HS-5 (cell line): ENCODE measurements around the gene FCN1.
"Not testable (repeated sequence)": the region's sequence is repeated elsewhere in the genome, so short reads cannot be mapped to it uniquely, and the experiment has no call there.

ENCODE experiments used
- DNase-seq: peaks from one replicate; pipeline ENCODE4 v3.0.0-alpha.2; 2012; ENCODE audit warnings: low read depth

Gene FCN1

DNA sequence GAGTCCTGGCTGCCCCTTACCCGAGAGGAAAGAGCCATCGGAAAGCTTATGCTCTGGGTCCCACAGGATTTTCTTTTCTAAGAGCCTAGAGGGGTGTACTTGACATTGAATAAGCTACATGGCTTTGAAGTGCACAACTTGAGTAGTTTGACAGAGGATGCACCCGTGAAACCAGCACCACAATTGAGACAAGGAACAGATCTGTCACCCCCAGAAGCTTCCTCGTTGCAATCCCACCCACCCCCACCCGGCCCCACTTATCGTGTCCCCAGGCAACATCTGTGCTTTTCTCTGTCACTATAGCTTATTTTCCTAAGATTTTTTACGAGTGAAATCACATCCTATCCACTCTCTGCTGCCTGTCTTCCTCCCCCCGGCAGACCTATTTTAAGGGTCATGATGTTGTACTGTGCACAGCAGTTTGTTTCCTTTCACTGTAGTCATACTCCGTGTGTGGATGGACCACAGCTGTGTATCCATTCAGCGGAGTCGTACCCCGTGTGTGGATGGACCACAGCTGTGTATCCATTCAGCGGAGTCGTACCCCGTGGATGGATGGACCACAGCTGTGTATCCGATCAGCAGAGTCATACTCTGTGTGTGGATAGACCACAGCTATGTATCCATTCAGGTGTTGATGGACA, 45.9 kb downstream of the FCN1 start:
- DNase-seq = no peak

DNA sequence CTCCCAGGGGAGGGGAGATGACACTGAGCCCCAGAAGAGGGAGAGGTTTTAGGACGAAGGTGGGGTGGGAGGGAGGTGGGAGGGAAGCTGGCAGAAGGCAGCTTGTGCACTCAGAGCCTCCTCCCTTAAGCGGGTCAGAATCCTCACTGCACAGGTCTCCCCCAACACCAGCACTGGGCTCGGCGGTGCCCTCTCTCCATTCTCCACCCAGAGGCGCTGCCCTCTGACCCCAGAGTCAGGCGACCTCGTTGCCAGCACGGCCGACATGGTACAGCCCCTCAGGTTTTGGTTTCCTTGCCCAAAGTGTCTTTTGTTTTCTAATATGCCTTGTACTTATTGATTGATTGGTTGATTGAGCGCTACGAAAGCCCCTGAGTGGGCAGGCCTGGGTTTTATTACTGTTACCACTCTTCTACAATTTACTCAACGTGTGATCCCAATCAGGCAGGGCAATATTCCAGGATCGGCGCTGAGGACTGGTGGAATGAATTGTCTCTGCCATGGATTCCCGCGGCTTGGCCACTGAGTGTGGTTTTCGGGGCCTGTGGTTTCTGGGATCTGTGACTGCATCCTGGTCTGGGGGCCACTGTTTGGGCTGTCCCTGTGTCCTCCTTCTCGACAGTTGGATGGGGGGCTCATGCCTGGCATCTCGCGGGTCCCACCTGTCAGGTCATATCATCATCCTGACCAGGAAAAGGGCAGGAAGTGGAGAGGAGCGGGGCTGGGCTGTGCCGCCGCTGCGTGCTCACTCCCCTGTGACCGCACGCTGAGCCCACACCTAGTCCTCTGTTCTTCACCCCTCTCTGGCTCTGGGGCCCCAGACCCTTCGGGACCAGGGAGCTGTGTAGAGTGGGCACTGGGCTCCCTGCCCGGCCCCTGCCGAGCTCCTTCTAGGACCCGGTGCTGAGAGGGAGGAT, 46.7 kb downstream of the FCN1 start:
- DNase-seq = no peak

DNA sequence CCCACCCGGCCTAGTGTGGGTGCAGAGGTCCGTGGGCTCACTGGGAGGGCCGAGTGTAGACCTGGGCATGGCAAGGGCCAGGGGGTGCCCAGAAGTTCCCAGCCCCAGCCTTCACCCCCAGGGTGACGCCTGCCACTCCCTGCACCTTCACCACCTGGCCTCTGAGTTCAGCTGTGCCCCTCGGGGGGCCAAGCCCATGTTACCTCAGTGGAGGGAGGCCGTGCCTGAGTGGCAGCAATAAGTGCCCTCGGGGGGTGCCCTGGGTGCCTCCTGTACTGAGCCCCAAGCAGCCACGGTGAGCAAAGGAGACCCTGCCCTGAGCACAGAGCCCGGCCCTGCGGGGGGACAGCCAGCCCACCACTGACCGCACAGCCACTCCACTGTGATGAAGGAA, 47.4 kb downstream of the FCN1 start:
- no peak for DNase-seq

DNA sequence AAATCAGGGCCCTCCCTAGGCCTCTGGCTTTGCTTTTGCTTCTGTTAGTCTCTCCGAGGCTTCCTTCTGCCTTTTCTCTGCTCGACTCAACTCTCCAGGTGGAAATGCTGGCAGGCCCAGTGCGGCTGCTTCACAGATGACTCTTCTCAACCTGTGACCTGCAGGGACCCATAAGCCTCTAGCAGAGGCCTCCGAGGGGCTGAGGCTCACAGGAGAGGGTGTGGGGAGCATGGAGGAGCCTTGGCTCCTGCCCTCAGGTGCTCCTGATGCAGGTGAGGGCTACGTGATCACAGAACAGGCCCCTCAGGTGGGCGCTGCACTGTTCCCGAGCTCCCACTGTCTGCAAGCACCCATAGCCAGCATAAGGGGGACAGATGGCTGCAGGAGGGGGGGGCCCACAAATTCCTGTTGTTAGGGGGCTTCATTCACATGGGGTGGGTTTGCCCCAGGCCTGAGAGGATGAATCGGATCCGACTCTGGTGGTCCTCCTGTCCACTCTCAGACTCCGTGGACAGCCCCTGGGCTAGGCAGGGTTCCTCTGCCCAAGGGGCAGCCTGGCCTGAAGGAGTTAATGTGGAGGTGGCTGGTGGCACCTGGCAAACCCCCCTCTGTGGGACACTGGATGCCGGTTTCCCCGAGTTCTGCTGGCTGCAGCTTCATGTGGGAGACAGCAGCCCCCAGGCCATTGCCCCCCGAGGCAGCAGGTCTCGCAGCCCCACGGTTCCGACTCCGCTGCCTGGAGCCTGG, 48.0 kb downstream of the FCN1 start:
- no peak for DNase-seq

DNA sequence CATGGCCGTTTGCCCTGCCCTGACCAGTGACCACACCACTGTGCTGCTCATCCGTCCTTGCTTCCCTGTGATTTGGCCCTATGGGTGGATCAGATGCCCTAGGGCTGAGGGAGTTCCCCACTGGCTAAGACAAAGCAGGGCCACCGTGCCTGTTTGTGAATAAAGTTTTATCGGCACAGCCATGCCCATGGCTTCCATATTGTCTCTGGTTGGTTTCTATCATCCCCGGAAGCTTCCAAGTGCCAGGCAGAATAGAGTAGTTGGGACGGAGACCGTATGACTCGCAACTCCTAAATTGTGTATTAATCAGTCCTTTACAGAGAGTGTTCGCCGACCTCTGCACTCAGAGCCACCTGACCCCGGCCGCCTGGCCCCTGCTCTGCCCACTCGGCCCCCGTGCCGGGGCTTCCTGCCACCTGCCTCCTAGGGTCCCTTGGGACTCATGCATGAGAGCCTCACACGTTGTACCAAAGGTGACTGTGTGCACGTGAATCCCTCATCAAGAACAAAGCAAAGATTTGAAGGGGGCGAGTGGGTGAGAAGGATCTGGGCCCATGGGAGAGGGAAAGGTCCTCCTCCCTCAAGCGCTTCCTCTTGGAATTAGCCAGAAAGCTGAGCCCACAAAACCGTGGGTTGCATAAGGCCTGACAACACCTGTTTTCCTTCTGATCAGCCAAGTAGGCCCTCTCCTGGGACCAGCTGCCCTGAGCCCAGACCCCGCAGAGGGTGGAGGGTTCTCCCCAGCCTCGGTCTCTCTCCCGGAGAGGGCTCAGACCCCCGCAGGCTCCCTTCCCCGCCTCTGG, 48.8 kb downstream of the FCN1 start:
- DNase-seq = no peak

DNA sequence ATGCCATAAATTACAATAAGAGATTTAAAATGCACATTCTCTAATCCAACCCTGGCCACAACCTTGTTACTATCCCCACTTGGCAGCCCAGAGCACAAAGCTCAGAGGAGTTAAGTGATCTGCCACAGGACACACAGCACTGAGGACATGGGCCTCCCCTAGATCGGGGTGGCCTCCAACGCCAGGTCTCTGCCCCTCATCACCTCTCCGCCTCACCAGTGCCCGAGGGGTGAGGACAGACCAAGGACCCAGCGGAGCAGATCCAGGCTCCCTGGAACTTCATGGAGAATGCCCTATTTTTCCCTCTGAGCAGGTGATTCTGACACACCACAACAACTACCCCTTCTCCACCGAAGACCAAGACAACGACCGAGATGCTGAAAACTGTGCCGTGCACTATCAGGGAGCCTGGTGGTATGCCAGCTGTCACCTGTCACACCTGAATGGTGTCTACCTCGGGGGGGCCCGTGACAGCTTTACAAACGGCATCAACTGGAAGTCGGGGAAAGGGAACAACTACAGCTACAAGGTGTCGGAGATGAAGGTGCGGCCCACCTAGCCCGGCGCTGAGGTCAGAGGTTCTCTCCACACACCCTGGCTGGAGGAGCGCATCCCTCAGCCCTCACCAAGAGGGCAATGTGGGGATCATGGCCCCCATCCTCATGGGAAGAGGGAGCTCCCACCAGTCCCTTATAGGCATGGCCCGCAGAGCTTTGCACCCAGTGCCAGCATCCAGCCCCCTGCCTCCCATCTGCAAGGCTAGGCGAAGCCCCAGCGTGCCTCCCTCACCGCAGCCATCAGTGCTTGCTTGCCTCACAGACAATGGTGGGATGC, 49.6 kb downstream of the FCN1 start:
- DNase-seq = no peak

DNA sequence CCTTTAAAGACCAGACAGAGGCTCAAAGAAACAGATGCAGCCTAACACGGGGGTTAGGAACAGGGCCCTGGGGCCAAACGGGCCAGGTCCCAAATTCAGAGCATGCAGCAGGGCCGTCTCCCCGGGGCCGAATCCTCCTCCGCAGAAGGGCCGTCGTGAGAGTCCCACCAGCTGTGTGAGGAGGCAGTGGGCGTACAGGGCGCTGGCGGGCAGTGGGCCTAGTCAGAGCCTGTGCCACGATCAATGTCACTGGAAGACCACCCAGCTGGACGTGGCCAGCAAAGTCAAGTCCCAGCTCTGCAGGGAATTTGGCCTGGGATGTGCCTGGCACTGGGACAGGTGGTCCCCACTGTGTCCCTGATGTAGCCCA, 52.9 kb downstream of the FCN1 start:
- DNase-seq = no peak

- no peak for DNase-seq
Observed at GRCh38 chr9:134863941-134864820, 53.5 kb downstream of the FCN1 start.

DNA sequence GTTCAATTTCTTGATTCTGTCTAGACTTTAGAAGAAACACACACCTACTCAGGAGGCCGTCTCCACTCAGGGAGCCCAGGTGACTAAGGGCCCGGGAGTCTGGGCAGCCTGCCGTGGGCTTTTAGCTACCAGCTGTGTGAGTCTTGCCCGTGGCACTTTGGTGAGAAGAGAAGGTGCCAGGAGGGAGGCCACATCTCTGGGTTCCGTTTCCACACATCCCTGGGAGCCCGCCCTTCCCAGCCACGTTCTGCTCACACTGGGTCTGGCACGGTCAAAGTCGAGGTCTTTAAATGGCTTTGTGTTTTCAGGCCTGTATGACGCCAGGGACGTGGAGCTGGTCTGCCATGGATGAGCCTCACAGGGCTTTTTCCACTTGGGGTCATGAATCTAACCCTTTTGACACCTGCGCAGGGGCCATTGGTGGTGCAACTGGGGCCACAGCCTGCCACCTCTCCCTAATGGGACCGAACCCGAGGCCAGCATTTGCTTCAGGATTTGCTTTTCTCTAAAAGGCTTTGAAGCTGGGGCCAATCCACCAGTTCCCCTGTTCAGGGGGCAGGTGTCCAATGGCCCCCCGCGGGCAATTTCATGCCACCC, 54.3 kb downstream of the FCN1 start:
- no peak for DNase-seq

DNA sequence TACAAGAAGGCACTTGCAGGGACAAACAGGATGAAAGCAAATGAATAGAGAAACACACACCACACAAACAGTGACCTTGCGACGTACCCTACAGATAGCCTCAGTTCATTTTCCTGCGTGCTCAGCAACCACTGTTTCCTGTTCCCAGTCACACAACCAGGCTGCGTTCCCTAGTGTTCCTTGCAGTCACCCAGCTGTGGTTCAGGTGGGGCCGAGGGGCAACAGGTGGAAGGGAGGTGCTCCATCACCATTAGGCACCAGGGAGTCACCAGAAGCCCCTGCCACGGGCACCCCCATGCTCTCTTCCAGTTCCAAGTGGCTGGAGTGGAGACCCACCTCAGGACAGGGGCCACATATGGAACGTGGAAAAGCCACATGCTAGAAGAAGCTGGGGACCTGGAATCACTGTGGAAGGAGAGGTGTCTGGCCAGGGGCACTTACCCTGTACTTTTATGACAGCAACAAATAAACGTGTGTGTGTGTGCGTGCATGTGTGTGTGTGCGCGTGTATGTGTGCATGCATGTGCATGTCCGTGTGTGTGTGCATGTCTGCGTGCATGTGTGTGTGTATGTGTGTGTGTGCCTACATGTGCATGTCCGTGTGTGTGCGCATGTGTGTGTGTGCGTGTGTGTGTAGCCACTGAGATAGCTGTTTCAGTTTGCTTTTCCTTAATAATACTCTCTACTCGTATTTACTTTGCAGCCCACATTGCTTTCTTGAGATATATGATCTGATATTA, 55.9 kb downstream of the FCN1 start:
- DNase-seq = no peak

GRCh38 chr9:134860510-134860909, 57.2 kb downstream of the FCN1 start:
- DNase-seq = no peak

- DNase-seq = peak; percentile 14
Observed at GRCh38 chr9:134858051-134858841, 59.5 kb downstream of the FCN1 start.

DNA sequence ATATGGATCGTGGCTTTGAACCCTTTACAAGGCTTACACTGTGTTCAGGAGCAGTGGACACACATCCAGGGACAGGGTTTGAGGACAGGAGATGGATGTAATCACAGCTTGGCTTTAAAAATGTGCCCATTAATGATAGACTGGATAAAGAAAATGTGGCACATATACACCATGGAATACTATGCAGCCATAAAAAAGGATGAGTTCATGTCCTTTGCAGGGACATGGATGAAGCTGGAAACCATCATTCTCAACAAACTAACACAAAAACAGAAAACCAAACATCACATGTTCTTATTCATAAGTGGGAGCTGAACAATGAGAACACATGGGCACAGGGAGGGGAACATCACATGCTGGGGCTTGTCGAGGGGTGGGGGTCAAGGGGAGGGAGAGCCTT, 60.3 kb downstream of the FCN1 start:
- not testable (repeated sequence) for DNase-seq

- no peak for DNase-seq
Observed at GRCh38 chr9:134855900-134856377, 61.8 kb downstream of the FCN1 start.
